HepG2 (cell line): ENCODE data around the gene CBLB. TPM values are rescaled to one million over a fixed set of nuclear protein-coding genes. Genes with fewer than 3 reads are reported as not detected.

Experiments used
- ERF ChIP-seq: IDR thresholded peaks from 2 replicates; pipeline ENCODE4 v1.6.1; 2018; ENCODE audit warnings: missing biosample characterization, missing genetic modification reagents
- GLI4 ChIP-seq: sonication (generic); formaldehyde crosslinking; IDR thresholded peaks from 2 replicates; pipeline ENCODE4 v1.5.1; 2020; ENCODE audit warnings: missing genetic modification reagents, mild to moderate bottlenecking, moderate library complexity, borderline replicate concordance
- HIVEP1 ChIP-seq: sonication (generic); formaldehyde crosslinking; IDR thresholded peaks from 2 replicates; pipeline ENCODE4 v1.4.0; 2020; ENCODE audit warnings: mild to moderate bottlenecking, missing genetic modification reagents
- HNRNPK ChIP-seq: fragments of 200-400 bp; formaldehyde crosslinking; IDR thresholded peaks from 2 replicates; pipeline ENCODE4 v1.6.1; 2018; ENCODE audit warnings: low read length, low read depth, moderate library complexity, mild to moderate bottlenecking; ENCODE audit not compliant: poor library complexity, severe bottlenecking
- ISL2 ChIP-seq: sonication (generic); formaldehyde crosslinking; IDR thresholded peaks from 2 replicates; pipeline ENCODE4 v1.5.0; 2020; ENCODE audit warnings: missing genetic modification reagents
- KAT2B ChIP-seq: fragments of 150-350 bp; IDR thresholded peaks from 2 replicates; pipeline ENCODE4 v1.6.1; 2014; ENCODE audit warnings: low read depth, low read length, borderline replicate concordance
- MED13 ChIP-seq: sonication (generic); formaldehyde crosslinking; IDR thresholded peaks from 2 replicates; pipeline ENCODE4 v1.5.0; 2020; ENCODE audit warnings: missing genetic modification reagents
- NFATC3 ChIP-seq: sonication (generic); formaldehyde crosslinking; IDR thresholded peaks from 2 replicates; pipeline ENCODE4 v1.5.1; 2020; ENCODE audit warnings: mild to moderate bottlenecking, missing genetic modification reagents
- PPARG ChIP-seq: conservative IDR thresholded peaks from 2 replicates; pipeline ENCODE4 v1.6.1; 2016; ENCODE audit warnings: missing biosample characterization, missing genetic modification reagents
- SKI ChIP-seq: fragments of 450-650 bp; IDR thresholded peaks from one replicate; pipeline ENCODE4 v1.6.1; 2018; ENCODE audit warnings: mild to moderate bottlenecking; ENCODE audit not compliant: partially characterized antibody
- SOX6 ChIP-seq, 2 experiments: fragments of 450-650 bp in 1 of 2; sonication (generic) in 1 of 2; formaldehyde crosslinking in 1 of 2; IDR thresholded peaks; 2 replicates each; pipeline versions ENCODE4 v1.4.0 to v1.6.1; 2017 to 2020; ENCODE audit warnings: antibody characterized with exemption in 1 of 2, mild to moderate bottlenecking in 1 of 2, missing genetic modification reagents in 1 of 2
- SP2 ChIP-seq: sonication (generic); formaldehyde crosslinking; IDR thresholded peaks from 2 replicates; pipeline ENCODE4 v1.5.1; 2020; ENCODE audit warnings: mild to moderate bottlenecking, missing genetic modification reagents
- SUZ12 ChIP-seq: fragments of 150-350 bp; IDR thresholded peaks from 2 replicates; pipeline ENCODE4 v1.6.1; 2014; ENCODE audit warnings: low read depth, low read length
- TGIF2 ChIP-seq: IDR thresholded peaks from 2 replicates; pipeline ENCODE4 v1.6.1; 2016; ENCODE audit warnings: control low read depth, missing compliant biosample characterization
- XBP1 ChIP-seq: sonication (generic); formaldehyde crosslinking; IDR thresholded peaks from 2 replicates; pipeline ENCODE4 v1.5.0; 2020; ENCODE audit warnings: missing genetic modification reagents
- XRCC5 ChIP-seq: fragments of 200-400 bp; formaldehyde crosslinking; optimal IDR thresholded peaks from 2 replicates; pipeline ENCODE3; 2017; ENCODE audit warnings: mild to moderate bottlenecking, low read length
- ZNF335 ChIP-seq: sonication (generic); formaldehyde crosslinking; IDR thresholded peaks from 2 replicates; pipeline ENCODE4 v1.4.0; 2020; ENCODE audit warnings: missing genetic modification reagents
- ZNF501 ChIP-seq: sonication (generic); formaldehyde crosslinking; IDR thresholded peaks from 2 replicates; pipeline ENCODE4 v1.5.1; 2020; ENCODE audit warnings: mild to moderate bottlenecking, moderate library complexity, missing genetic modification reagents
- ZNF720 ChIP-seq: sonication (generic); formaldehyde crosslinking; IDR thresholded peaks from 2 replicates; pipeline ENCODE4 v1.4.0; 2020; ENCODE audit warnings: missing genetic modification reagents
- ZNF839 ChIP-seq: sonication (generic); formaldehyde crosslinking; IDR thresholded peaks from 2 replicates; pipeline ENCODE4 v1.4.0; 2020; ENCODE audit warnings: missing genetic modification reagents, mild to moderate bottlenecking, borderline replicate concordance
- ZSCAN12 ChIP-seq: sonication (generic); formaldehyde crosslinking; IDR thresholded peaks from 2 replicates; pipeline ENCODE4 v1.9.0; 2021; ENCODE audit warnings: mild to moderate bottlenecking, missing genetic modification reagents
- polyA plus RNA-seq, 8 experiments: library from polyadenylated mRNA; depleted of rRNA in 3 of 8; stranded (reverse) in 7 of 8; unstranded in 1 of 8; fragments of >200 nt; fragmentation: Illumina TruSeq in 4 of 8; extraction: Trizol in 4 of 8; gene quantifications; 2 replicates each; pipeline versions ENCODE4 v1.2.1 to v1.2.3, GENCODE V29; 2011 to 2016; ENCODE audit warnings: low read depth in 4 of 8, missing spikeins in 1 of 8, mixed read lengths in 1 of 8; ENCODE audit not compliant: insufficient read depth in 1 of 8
- total RNA-seq, 5 experiments: library from RNA; depleted of rRNA; stranded (reverse); fragments of >200 nt; fragmentation: Illumina TruSeq; extraction: Trizol; gene quantifications; 2 replicates each; pipeline ENCODE4 v1.2.3, GENCODE V29; 2016; ENCODE audit warnings: low read depth in 1 of 5
- TF ChIP-seq, protein P1 (sequence below): sonication (generic); formaldehyde crosslinking; conservative IDR thresholded peaks from 2 replicates; pipeline ENCODE4 v1.4.0; 2020; ENCODE audit warnings: mild to moderate bottlenecking, missing genetic modification reagents, moderate library complexity
- TF ChIP-seq, protein P2 (sequence below): IDR thresholded peaks from 2 replicates; pipeline ENCODE4 v1.6.1; 2016; ENCODE audit warnings: missing genetic modification reagents, missing compliant biosample characterization
- TF ChIP-seq, protein P3 (sequence below): sonication (generic); formaldehyde crosslinking; IDR thresholded peaks from 2 replicates; pipeline ENCODE4 v1.5.0; 2020; ENCODE audit warnings: missing genetic modification reagents

The CBLB gene
- total and polyA plus RNA-seq, 2 of the 13 experiments (the other 11 are each of a cell fraction or from before 2014, with no cell fraction given) = 9.8 to 16.4 TPM

DNA sequence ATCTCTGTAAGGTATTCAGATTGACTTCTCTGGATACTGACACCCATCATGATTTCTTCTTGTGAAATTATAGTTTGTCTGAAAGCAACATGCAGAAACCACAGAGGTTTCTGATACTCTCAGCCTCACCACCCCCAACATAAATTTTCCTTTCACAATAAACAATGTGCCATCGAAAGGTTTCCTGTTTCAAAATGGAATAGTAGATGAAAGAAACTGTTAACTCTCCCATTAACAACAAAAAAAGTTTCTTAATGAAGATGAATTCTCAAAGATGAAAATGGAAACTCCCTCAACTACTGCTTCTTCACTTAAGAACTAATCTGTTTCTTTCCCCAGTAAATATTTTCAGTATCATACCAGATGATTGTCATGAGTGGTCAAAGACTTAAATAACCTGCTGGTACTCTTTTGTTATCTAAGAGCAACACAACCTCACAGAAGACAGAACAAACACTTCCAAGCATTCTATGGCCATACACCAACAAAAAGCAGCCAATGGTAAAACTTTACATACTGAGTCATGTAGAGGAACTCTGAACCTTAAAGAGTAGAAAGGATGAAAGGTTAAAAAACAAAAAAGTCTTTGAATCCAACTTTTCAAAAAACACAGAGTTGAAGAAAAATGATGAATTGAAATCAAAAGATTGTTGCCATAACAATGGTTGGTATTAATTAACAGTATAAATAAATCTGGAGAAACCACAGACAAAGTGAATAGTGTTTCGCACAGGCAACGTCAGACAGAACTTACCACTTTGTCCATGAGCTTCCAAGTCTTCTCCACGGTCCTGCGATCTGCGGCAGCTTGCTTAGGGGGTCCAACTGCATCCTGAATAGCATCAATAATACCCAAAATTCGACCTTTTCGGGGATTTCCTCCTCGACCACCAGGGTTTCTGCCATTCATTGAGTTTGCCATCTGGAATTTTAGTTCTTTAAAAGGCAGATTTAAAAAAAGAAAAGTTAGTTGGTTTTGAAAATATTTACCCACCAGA lies 1.9 kb downstream of the CBLB start (continued):
- TF ChIP-seq SOX6 (IDR thresholded peaks at IDR 0.05) = no peak
- peak; percentile 82 for TF ChIP-seq SOX6 (CRISPR knock-in tag; IDR thresholded peaks at IDR 0.05)
- TF ChIP-seq ZSCAN12 = no peak
- TF ChIP-seq ZNF839 (CRISPR knock-in tag) = no peak
- TF ChIP-seq SP2 (CRISPR knock-in tag) = no peak
- no peak for TF ChIP-seq SKI
- TF ChIP-seq, protein P1, sequence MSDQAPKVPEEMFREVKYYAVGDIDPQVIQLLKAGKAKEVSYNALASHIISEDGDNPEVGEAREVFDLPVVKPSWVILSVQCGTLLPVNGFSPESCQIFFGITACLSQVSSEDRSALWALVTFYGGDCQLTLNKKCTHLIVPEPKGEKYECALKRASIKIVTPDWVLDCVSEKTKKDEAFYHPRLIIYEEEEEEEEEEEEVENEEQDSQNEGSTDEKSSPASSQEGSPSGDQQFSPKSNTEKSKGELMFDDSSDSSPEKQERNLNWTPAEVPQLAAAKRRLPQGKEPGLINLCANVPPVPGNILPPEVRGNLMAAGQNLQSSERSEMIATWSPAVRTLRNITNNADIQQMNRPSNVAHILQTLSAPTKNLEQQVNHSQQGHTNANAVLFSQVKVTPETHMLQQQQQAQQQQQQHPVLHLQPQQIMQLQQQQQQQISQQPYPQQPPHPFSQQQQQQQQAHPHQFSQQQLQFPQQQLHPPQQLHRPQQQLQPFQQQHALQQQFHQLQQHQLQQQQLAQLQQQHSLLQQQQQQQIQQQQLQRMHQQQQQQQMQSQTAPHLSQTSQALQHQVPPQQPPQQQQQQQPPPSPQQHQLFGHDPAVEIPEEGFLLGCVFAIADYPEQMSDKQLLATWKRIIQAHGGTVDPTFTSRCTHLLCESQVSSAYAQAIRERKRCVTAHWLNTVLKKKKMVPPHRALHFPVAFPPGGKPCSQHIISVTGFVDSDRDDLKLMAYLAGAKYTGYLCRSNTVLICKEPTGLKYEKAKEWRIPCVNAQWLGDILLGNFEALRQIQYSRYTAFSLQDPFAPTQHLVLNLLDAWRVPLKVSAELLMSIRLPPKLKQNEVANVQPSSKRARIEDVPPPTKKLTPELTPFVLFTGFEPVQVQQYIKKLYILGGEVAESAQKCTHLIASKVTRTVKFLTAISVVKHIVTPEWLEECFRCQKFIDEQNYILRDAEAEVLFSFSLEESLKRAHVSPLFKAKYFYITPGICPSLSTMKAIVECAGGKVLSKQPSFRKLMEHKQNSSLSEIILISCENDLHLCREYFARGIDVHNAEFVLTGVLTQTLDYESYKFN (CRISPR knock-in tag) = peak; percentile 74
- TF ChIP-seq PPARG (CRISPR knock-in tag) = peak; percentile 55; the same call in 1 of the 2 replicates
- TF ChIP-seq, protein P2, sequence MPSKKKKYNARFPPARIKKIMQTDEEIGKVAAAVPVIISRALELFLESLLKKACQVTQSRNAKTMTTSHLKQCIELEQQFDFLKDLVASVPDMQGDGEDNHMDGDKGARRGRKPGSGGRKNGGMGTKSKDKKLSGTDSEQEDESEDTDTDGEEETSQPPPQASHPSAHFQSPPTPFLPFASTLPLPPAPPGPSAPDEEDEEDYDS = 0 out of 2 replicates have a peak, but pooled peaks have one; percentile 17
- no peak for TF ChIP-seq XRCC5
- TF ChIP-seq GLI4 (CRISPR knock-in tag) = no peak
- TF ChIP-seq TGIF2 (CRISPR knock-in tag) = 0 out of 2 replicates have a peak, but pooled peaks have one; percentile 38
- TF ChIP-seq NFATC3 (CRISPR knock-in tag) = no peak
- TF ChIP-seq ZNF335 (CRISPR knock-in tag) = no peak
- TF ChIP-seq ZNF720 (CRISPR knock-in tag) = no peak
- TF ChIP-seq XBP1 (CRISPR knock-in tag) = no peak
- TF ChIP-seq SUZ12 = no peak
- TF ChIP-seq HIVEP1 (CRISPR knock-in tag) = no peak
- TF ChIP-seq ERF (CRISPR knock-in tag) = peak; percentile 32; the same call in 1 of the 2 replicates
- TF ChIP-seq HNRNPK = no peak
- TF ChIP-seq, protein P3, sequence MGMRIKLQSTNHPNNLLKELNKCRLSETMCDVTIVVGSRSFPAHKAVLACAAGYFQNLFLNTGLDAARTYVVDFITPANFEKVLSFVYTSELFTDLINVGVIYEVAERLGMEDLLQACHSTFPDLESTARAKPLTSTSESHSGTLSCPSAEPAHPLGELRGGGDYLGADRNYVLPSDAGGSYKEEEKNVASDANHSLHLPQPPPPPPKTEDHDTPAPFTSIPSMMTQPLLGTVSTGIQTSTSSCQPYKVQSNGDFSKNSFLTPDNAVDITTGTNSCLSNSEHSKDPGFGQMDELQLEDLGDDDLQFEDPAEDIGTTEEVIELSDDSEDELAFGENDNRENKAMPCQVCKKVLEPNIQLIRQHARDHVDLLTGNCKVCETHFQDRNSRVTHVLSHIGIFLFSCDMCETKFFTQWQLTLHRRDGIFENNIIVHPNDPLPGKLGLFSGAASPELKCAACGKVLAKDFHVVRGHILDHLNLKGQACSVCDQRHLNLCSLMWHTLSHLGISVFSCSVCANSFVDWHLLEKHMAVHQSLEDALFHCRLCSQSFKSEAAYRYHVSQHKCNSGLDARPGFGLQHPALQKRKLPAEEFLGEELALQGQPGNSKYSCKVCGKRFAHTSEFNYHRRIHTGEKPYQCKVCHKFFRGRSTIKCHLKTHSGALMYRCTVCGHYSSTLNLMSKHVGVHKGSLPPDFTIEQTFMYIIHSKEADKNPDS = no peak
- no peak for TF ChIP-seq MED13 (CRISPR knock-in tag)
- TF ChIP-seq KAT2B = no peak
- no peak for TF ChIP-seq ISL2 (CRISPR knock-in tag)
- TF ChIP-seq ZNF501 = no peak
